Ishikawa (cell line): ENCODE results near the gene GPC6.

ENCODE experiments used
- CEBPB ChIP-seq: IDR thresholded peaks from 2 replicates; pipeline ENCODE4 v1.6.1; 2012
- EGR1 ChIP-seq: IDR thresholded peaks from 2 replicates; pipeline ENCODE4 v1.6.1; 2012
- EP300 ChIP-seq: IDR thresholded peaks from 2 replicates; pipeline ENCODE4 v1.6.1; 2012; ENCODE audit warnings: borderline replicate concordance
- FOXM1 ChIP-seq: IDR thresholded peaks from 2 replicates; pipeline ENCODE4 v1.6.1; 2012; ENCODE audit warnings: low read depth, borderline replicate concordance
- NFIC ChIP-seq: IDR thresholded peaks from 2 replicates; pipeline ENCODE4 v1.6.1; 2012
- RAD21 ChIP-seq: IDR thresholded peaks from 2 replicates; pipeline ENCODE4 v1.6.1; 2012; ENCODE audit warnings: low read depth
- REST ChIP-seq: IDR thresholded peaks from 2 replicates; pipeline ENCODE4 v1.6.1; 2012; ENCODE audit warnings: low read depth, mild to moderate bottlenecking
- TAF1 ChIP-seq: IDR thresholded peaks from 2 replicates; pipeline ENCODE4 v1.6.1; 2012; ENCODE audit warnings: low read depth, mild to moderate bottlenecking
- TCF12 ChIP-seq: IDR thresholded peaks from 2 replicates; pipeline ENCODE4 v1.6.1; 2012; ENCODE audit warnings: low read depth
- TEAD4 ChIP-seq: IDR thresholded peaks from 2 replicates; pipeline ENCODE4 v1.6.1; 2012
- YY1 ChIP-seq: IDR thresholded peaks from 2 replicates; pipeline ENCODE4 v1.6.1; 2012; ENCODE audit warnings: low read depth
- TF ChIP-seq, protein P1 (sequence below): IDR thresholded peaks from 2 replicates; pipeline ENCODE4 v1.6.1; 2012

DNA sequence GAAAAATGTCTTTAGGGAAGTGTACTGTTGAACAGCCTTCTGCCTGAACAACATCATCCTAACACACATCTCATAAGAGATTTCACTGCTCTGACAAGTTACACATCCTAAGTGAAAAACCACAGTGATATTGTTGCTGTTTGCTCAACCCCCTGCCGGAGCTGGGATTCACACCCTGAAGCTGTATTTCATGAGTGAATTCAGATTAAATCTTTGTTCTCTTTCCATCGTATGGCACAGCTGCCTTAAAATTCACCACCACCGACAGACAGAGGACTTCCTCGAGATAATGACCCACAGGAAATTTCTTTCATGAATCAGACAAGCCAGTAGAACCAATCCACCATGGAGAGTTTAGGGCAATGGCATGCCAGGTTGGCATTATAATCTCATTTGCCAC is 972.1 kb downstream of the GPC6 start:
- no peak for TF ChIP-seq TEAD4
- no peak for TF ChIP-seq EGR1
- no peak for TF ChIP-seq YY1
- no peak for TF ChIP-seq CEBPB
- no peak for TF ChIP-seq REST
- no peak for TF ChIP-seq EP300
- TF ChIP-seq TAF1 = no peak
- TF ChIP-seq, protein P1, sequence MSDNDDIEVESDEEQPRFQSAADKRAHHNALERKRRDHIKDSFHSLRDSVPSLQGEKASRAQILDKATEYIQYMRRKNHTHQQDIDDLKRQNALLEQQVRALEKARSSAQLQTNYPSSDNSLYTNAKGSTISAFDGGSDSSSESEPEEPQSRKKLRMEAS = no peak
- TF ChIP-seq FOXM1 = no peak
- no peak for TF ChIP-seq RAD21
- TF ChIP-seq TCF12 = no peak
- no peak for TF ChIP-seq NFIC
